HepG2 (cell line): ENCODE results near the gene SSBP2.

Source experiments
- DR1 ChIP-seq: sonication (generic); formaldehyde crosslinking; IDR thresholded peaks from 2 replicates; pipeline ENCODE4 v1.8.0; 2021; ENCODE audit warnings: mild to moderate bottlenecking, missing genetic modification reagents, inconsistent platforms
- FOXO4 ChIP-seq: sonication (generic); formaldehyde crosslinking; conservative IDR thresholded peaks from 2 replicates; pipeline ENCODE4 v1.8.1; 2023; ENCODE audit warnings: missing genetic modification reagents
- HNRNPK ChIP-seq: fragments of 200-400 bp; formaldehyde crosslinking; IDR thresholded peaks from 2 replicates; pipeline ENCODE4 v1.6.1; 2018; ENCODE audit warnings: low read length, low read depth, moderate library complexity, mild to moderate bottlenecking; ENCODE audit not compliant: poor library complexity, severe bottlenecking
- KLF16 ChIP-seq, 2 experiments: sonication (generic) in 1 of 2; formaldehyde crosslinking in 1 of 2; IDR thresholded peaks; 2 replicates each; pipeline versions ENCODE4 v1.6.1 to v1.8.0; 2016 to 2023; ENCODE audit warnings: missing genetic modification reagents in 2 of 2, missing compliant biosample characterization in 1 of 2
- SP1 ChIP-seq, 2 experiments: fragments of 450-650 bp in 1 of 2; sonication (generic) in 1 of 2; formaldehyde crosslinking in 1 of 2; IDR thresholded peaks; 2 replicates each; pipeline versions ENCODE4 v1.4.0 to v1.6.1; 2016 to 2020; ENCODE audit warnings: missing genetic modification reagents in 1 of 2
- SUZ12 ChIP-seq: fragments of 150-350 bp; IDR thresholded peaks from 2 replicates; pipeline ENCODE4 v1.6.1; 2014; ENCODE audit warnings: low read depth, low read length
- TFAP4 ChIP-seq: sonication (generic); IDR thresholded peaks from 2 replicates; pipeline ENCODE4 v1.6.1; 2016; ENCODE audit warnings: low read depth, borderline replicate concordance

GRCh38 chr5:81398741-81399140 lies 352.2 kb downstream of the SSBP2 start:
- no peak for TF ChIP-seq SP1 (IDR thresholded peaks at IDR 0.05)
- TF ChIP-seq SP1 (CRISPR knock-in tag; IDR thresholded peaks at IDR 0.05) = no peak
- no peak for TF ChIP-seq FOXO4 (CRISPR knock-in tag)
- TF ChIP-seq SUZ12 = no peak
- no peak for TF ChIP-seq HNRNPK
- no peak for TF ChIP-seq DR1 (CRISPR knock-in tag)
- TF ChIP-seq TFAP4 = no peak
- TF ChIP-seq KLF16 (CRISPR knock-in tag; IDR thresholded peaks at IDR 0.05) = no peak
